Left hindlimb (tissue), 1 donor: ENCODE measurements around the gene EIF3A.

Experiments used
- DNase-seq: peaks from one replicate; pipeline ENCODE4 v3.0.0-alpha.2; 2018

Gene EIF3A

GRCh38 chr10:119005362-119006043 is 75.1 kb downstream of the EIF3A start:
- no peak for DNase-seq

GRCh38 chr10:119003572-119004289 is 76.9 kb downstream of the EIF3A start:
- DNase-seq = no peak

DNA sequence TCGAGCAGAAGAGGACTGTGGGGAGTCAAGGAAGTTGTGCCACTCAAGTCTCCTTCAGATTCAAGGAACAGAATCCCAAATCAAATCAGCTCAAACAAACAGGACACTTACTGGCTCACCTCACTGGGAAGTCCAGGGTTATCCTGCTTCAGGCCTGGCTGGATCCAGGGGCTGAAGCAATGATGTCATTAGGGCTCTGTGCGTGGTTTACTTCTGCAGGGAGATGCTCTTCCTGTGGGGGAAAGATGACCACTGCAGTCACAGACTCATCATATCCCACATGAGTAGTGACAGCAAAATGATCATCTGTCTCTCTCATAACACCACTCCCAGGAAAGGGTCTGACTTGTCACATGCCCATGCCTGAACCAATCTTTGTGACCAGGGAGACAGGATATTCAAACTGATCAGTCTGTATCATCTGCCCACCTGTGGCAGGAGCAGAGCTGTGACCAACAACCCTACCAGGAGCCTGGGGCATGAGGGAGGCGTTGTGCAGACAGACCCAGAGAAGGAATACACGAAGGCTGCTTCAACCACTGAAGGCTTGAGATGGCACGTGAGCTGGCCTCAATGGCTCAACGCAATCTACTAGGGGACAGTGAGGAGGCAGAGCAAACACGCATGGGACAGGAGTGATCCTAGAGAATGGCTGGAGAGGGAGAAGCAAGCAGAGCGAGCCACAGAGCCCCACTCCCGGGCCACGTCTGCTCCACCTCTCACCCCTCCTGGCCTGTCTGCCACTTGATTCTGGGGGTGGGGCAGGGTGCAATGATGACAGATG is 78.7 kb downstream of the EIF3A start:
- DNase-seq = no peak

DNA sequence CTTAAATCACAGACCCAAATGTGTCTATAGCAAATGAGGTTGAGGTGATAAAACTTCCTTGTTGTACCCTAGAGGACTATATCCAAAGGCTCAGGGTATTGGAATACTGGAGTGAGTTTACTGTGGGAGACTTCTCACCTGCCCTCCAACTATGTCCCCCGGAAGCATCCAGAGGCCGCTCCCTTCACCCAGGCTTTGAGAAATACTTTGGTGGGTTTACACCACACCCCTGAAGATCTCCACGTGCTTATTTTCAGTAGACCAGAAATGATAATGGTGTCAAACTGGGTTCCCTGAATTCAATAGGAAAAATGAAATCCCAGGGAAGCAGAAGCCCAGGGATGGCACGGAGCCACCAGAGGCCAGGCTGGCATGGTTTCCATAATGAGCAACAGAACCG is 82.4 kb downstream of the EIF3A start:
- DNase-seq = no peak

- no peak for DNase-seq
Measured at GRCh38 chr10:118997379-118997778, 83.2 kb downstream of the EIF3A start.

- no peak for DNase-seq
Measured at GRCh38 chr10:118995739-118996138, 84.9 kb downstream of the EIF3A start.

DNA sequence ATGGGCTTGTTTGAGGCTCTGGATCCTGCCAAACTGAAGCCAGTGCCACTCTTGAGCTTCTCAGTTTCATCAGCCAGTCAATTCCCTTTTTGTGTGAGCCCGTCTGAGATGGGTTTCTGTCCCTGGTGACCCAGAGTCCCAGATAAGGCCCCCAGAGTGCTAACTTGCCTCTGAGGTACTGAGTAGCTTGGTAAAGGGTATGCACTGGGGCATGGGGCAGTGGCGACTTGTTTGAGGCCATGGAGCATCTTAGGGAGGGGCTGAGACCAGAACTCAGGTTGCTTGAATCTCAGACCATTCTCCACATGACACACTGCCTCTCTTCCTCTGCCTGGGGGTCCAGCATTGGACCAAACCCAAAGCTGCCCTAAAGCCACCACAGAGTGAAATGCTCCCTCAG is 86.3 kb downstream of the EIF3A start:
- DNase-seq = no peak

GRCh38 chr10:118993214-118993613 is 87.4 kb downstream of the EIF3A start:
- no peak for DNase-seq

- DNase-seq = no peak
Measured at GRCh38 chr10:118992496-118992895, 88.1 kb downstream of the EIF3A start.

DNA sequence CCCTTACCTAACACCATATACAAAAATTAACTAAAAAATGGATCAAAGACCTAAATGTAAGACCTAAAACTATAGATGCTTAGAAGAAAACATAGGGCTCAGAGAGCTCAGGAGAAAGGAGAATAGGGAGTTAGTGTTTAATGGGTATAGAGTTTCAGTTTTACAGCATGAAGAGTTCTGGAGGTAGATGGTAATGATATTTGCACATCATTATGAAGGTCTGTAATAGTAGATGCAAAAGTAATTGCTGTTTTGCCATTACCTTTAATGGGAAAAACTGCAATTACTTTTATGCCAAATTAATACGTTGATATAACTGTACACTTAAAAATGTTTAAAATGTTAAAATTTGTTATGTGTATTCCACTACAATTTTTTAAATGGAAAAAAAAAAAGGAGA is 90.3 kb downstream of the EIF3A start:
- DNase-seq = no peak

DNA sequence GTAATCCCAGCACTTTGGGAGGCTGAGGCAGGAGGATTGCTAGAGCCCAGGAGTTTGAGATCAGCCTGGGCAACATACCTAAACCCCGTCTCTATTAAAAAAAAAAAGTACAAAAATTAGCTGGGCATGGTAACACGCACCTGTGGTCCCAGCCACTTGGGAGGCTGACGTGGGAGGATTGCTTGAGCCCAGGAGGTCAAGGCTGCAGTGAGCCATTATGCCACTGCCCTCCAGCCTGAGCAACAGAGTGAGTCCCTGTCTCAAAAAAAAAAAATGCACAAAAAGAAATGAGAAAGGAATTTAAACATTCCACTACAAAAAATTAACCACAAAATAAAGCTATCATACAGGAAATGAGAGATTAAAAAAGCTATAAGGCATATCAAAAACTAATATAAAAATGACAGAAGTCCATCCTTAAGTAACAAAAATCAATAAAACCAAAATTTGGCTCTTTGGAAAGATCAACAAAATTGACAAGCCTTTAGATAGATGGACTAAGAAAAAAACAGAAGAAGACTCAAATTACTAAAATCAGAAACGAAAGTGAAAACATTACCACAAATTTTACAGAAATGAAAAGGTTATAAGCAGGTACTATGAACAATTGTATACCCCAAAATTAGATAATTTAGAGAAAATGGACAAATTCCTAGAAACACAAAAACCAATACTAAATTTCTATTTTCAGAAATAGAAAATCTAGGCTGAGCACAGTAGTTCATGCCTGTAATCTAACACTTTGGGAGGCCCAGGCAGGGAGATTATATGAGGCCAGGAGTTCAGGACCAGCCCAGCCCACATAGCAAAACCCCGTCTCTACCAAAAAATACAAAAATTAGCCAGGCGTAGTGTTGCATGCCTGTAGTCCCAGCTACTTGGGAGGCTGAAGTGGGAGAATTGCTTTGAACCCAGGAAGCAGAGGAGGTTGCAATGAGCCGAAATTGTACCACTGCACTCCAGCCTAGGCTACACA is 93.5 kb downstream of the EIF3A start:
- no peak for DNase-seq

GRCh38 chr10:118985576-118985975 is 95.0 kb downstream of the EIF3A start:
- DNase-seq = no peak
